ENCODE measurements around the gene TLE4.
"Not testable (repeated sequence)": the region's sequence is repeated elsewhere in the genome, so short reads cannot be mapped to it uniquely, and the experiment has no call there.

The TLE4 gene

DNA sequence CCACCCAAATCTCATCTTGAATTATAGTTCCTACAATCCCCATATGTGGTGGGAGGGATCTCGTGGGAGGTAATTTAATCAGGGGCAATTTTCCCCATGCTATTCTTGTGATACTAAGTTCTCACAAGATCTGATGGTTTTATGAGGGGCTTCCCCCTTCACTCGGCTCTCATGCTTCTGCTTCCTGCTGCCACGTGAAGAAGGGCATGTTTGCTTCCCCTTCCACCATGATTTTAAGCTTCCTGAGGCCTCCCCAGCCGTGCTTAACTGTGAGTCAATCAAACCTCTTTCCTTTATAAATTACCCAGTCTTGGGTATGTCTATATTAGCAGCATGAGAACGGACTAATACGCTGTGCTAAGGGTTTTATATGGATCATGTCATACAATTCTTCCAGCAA is 72.3 kb downstream of the TLE4 start:
- H3K27ac ChIP-seq = no peak overlapping the region
- TF ChIP-seq CTCF (conservative IDR thresholded peaks at IDR 0.05) = no peak

DNA sequence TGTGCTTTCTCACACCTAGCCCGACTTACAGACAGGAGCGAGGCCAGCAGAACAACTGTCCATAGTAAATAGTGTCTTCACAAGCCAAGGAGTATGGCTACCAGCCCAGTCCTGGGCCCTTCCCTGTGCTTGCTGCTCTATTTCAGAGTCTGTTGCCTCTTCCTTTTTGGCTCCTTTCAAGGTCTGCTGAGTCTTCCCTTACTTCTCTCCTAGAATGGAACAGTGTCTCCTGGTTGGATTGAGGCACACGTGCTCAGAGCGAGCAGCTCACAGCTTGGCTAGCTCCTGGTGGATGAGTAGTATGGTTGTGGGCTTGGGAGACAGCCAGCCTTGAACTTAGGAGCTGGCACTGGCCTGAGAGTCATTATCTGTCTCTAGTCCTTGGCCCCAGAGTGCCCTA is 72.8 kb downstream of the TLE4 start:
- no peak overlapping the region for H3K27ac ChIP-seq
- TF ChIP-seq CTCF (conservative IDR thresholded peaks at IDR 0.05) = no peak

GRCh38 chr9:79645110-79645509 is 73.3 kb downstream of the TLE4 start:
- TF ChIP-seq CTCF (conservative IDR thresholded peaks at IDR 0.05) = no peak
- H3K27ac ChIP-seq = no peak overlapping the region

- no peak overlapping the region for H3K27ac ChIP-seq
These were observed 74.3 kb downstream of the TLE4 start for GRCh38 chr9:79646096-79646495.

DNA sequence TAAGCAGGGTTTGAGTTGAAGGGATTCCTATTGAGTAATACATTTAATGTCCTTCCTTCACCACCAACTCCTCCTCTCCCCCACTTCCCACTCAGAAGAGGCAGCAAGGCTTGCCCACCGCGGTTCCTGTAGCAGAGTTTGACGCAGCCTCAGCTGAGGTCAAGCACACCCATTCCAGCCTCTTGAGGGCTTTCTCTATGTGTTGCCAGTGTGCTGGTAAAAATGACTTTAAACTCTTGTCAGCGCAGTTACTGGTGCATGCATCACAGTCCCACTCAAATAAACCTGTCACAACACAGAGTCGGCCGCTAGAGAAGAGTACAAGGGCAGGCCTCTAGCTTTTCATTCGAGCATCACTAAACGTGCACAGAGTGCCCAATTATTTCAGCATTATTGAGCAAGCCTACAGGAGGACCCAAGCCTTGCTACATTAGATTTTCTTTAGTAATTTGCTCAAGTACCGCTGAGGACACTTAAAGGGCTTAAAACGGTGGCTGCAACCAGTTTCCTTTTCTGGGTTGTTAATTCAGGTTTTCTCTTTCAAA is 79.6 kb downstream of the TLE4 start:
- TF ChIP-seq CTCF (conservative IDR thresholded peaks at IDR 0.05) = no peak
- no peak overlapping the region for H3K27ac ChIP-seq

More at GRCh38 chr9:79646096-79646495, 74.3 kb downstream of the TLE4 start:
- TF ChIP-seq CTCF (conservative IDR thresholded peaks at IDR 0.05) = no peak

- H3K27ac ChIP-seq = no peak overlapping the region
- TF ChIP-seq CTCF (conservative IDR thresholded peaks at IDR 0.05) = no peak
These were observed 80.8 kb downstream of the TLE4 start for GRCh38 chr9:79652598-79652997.

- not testable (repeated sequence) for H3K27ac ChIP-seq
These were observed 83.0 kb downstream of the TLE4 start for GRCh38 chr9:79654591-79655382.

DNA sequence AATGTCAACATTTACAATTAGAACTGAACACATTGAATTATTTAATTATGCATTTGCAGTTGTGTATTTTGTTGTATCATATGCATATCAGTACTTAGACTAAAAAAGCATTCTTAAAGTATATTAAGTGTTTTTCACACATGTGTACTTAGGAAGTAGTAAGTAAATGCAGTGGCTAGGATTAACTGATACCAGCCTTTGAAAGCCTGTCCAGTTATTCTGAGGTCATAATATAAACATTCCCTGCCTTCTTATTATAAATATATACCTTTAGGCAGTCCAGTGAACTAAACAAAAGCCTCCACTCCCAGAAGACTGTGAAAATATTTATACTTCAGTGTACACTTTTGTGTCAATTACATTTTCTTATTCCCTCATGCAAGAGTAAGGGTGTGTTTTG is 83.8 kb downstream of the TLE4 start:
- no peak for TF ChIP-seq CTCF (conservative IDR thresholded peaks at IDR 0.05)
- no peak overlapping the region for H3K27ac ChIP-seq
